HepG2 (cell line): ENCODE data around the gene CHRNB1. TPM values are rescaled to one million over a fixed set of nuclear protein-coding genes. Genes with fewer than 3 reads are reported as not detected.

Experiments
- ATAC-seq: fragments of 200-7000 bp; cut with Tn5 transposase; 3 replicates; pipeline ENCODE4 v1.9.1; 2020; ENCODE audit warnings: mild to moderate bottlenecking, moderate library complexity
- BruUV-seq: library from RNA; stranded (reverse); fragments of 400-500 nt; replicated peaks from 2 replicates; lab custom pipeline; 2021; lab: Mats Ljungman, UMichigan
- CTCF ChIA-PET: fragments of 300-600 bp; formaldehyde crosslinking; extraction: SDS; loops from one replicate; lab custom pipeline; 2021; ENCODE audit warnings: low total read pairs, inconsistent platforms, low intra/inter-chr PET ratio; lab: Yijun Ruan, JAX
- POLR2A ChIA-PET: fragments of 350-600 bp; sonication (Branson Sonifier 250); formaldehyde crosslinking; loops from one replicate; lab custom pipeline; 2020; ENCODE audit warnings: antibody characterized with exemption, inconsistent platforms; lab: Yijun Ruan, JAX
- DNase-seq: peaks from one replicate; pipeline ENCODE4 v3.0.0-alpha.2; 2015; ENCODE audit warnings: low spot score
- FAIRE-seq: peaks from 3 replicates; lab custom pipeline; 2011; peaks lifted over from hg19 to GRCh38; lab: Jason Lieb, UNC
- H2AFZ ChIP-seq: one replicate; pipeline ENCODE4 v1.6.1; 2011; ENCODE audit warnings: low read length, inconsistent platforms
- H3K27ac ChIP-seq: fragments of 300-600 bp; 3 replicates; pipeline ENCODE4 v1.8.0; 2011; ENCODE audit warnings: mixed run types, mild to moderate bottlenecking, mixed read lengths, low read length, inconsistent platforms; ENCODE audit not compliant: insufficient read depth; ENCODE audit errors: extremely low read length
- H3K27me3 ChIP-seq, 2 experiments: fragments of 200-600 bp in 1 of 2; 2 replicates in 1 of 2; 3 replicates in 1 of 2; pipeline versions ENCODE4 v1.6.0 to v1.8.0; 2011; ENCODE audit warnings: low read length in 2 of 2, mild to moderate bottlenecking in 2 of 2, moderate library complexity in 2 of 2, inconsistent platforms in 1 of 2; ENCODE audit not compliant: insufficient read depth in 2 of 2, control insufficient read depth in 1 of 2
- H3K36me3 ChIP-seq, 2 experiments: fragments of 200-600 bp in 1 of 2; replicated peaks in 1 of 2; 2 replicates in 1 of 2; 3 replicates in 1 of 2; pipeline versions ENCODE4 v1.5.1 to v1.8.0; 2011; ENCODE audit warnings: low read length in 2 of 2, inconsistent platforms in 1 of 2; ENCODE audit not compliant: insufficient read depth in 2 of 2, control insufficient read depth in 1 of 2
- H3K4me1 ChIP-seq: 2 replicates; pipeline ENCODE4 v1.5.1; 2012; ENCODE audit warnings: low read length, inconsistent platforms; ENCODE audit not compliant: insufficient read depth
- H3K4me2 ChIP-seq: 2 replicates; pipeline ENCODE4 v1.6.0; 2011; ENCODE audit warnings: low read depth, low read length, inconsistent platforms
- H3K4me3 ChIP-seq, 3 experiments: fragments of 200-600 bp in 1 of 3; sonication (generic), shearing (Covaris generic) in 1 of 3; replicated peaks in 1 of 3; 2 replicates each; pipeline ENCODE4 v1.5.1; 2011 to 2016; ENCODE audit warnings: low read length in 3 of 3, inconsistent platforms in 2 of 3, low read depth in 2 of 3, mild to moderate bottlenecking in 2 of 3, control low read depth in 1 of 3, mixed read lengths in 1 of 3; ENCODE audit not compliant: insufficient read depth in 1 of 3
- H3K79me2 ChIP-seq: one replicate; pipeline ENCODE4 v1.6.1; 2011; ENCODE audit warnings: low read length, inconsistent platforms; ENCODE audit not compliant: insufficient read depth
- H3K9ac ChIP-seq: 2 replicates; pipeline ENCODE4 v1.6.0; 2011; ENCODE audit warnings: mild to moderate bottlenecking, low read depth, low read length, inconsistent platforms; ENCODE audit not compliant: insufficient read depth
- H3K9me3 ChIP-seq: 2 replicates; pipeline ENCODE4 v1.5.1; 2012; ENCODE audit warnings: mild to moderate bottlenecking, low read length
- H4K20me1 ChIP-seq: 2 replicates; pipeline ENCODE4 v1.6.0; 2011; ENCODE audit warnings: inconsistent platforms, mild to moderate bottlenecking, low read length, moderate library complexity; ENCODE audit not compliant: insufficient read depth
- ARNTL ChIP-seq: sonication (generic); formaldehyde crosslinking; IDR thresholded peaks from 2 replicates; pipeline ENCODE4 v1.4.0; 2020; ENCODE audit warnings: mild to moderate bottlenecking, missing genetic modification reagents
- FOXO4 ChIP-seq: sonication (generic); formaldehyde crosslinking; conservative IDR thresholded peaks from 2 replicates; pipeline ENCODE4 v1.8.1; 2023; ENCODE audit warnings: missing genetic modification reagents
- HNRNPLL ChIP-seq: fragments of 200-400 bp; formaldehyde crosslinking; IDR thresholded peaks from 2 replicates; pipeline ENCODE4 v1.6.1; 2017; ENCODE audit warnings: mild to moderate bottlenecking, low read depth, low read length; ENCODE audit not compliant: poor library complexity, severe bottlenecking
- IKZF4 ChIP-seq: sonication (generic); formaldehyde crosslinking; IDR thresholded peaks from 2 replicates; pipeline ENCODE4 v1.5.1; 2020; ENCODE audit warnings: borderline replicate concordance, mild to moderate bottlenecking, low read depth, missing genetic modification reagents; ENCODE audit errors: not compliant biosample characterization
- MAFG ChIP-seq: sonication (generic); formaldehyde crosslinking; IDR thresholded peaks from 2 replicates; pipeline ENCODE4 v1.5.1; 2020; ENCODE audit warnings: mild to moderate bottlenecking, missing genetic modification reagents
- NFYB ChIP-seq: sonication (generic); formaldehyde crosslinking; IDR thresholded peaks from 2 replicates; pipeline ENCODE4 v1.4.0; 2020; ENCODE audit warnings: missing genetic modification reagents
- POGK ChIP-seq: sonication (generic); formaldehyde crosslinking; conservative IDR thresholded peaks from 2 replicates; pipeline ENCODE4 v1.8.0; 2022; ENCODE audit warnings: mild to moderate bottlenecking, moderate library complexity, missing genetic modification reagents
- ZBTB7A ChIP-seq: sonication (generic); formaldehyde crosslinking; IDR thresholded peaks from 2 replicates; pipeline ENCODE4 v1.8.0; 2022; ENCODE audit warnings: mild to moderate bottlenecking, missing genetic modification reagents
- ZMAT3 ChIP-seq: sonication (generic); formaldehyde crosslinking; conservative IDR thresholded peaks from 2 replicates; pipeline ENCODE4 v1.7.0; 2021; ENCODE audit warnings: missing genetic modification reagents
- ZNF687 ChIP-seq: sonication (generic); formaldehyde crosslinking; IDR thresholded peaks from 2 replicates; pipeline ENCODE4 v1.5.1; 2020; ENCODE audit warnings: mild to moderate bottlenecking, missing genetic modification reagents, moderate library complexity
- ZNF766 ChIP-seq: sonication (generic); formaldehyde crosslinking; IDR thresholded peaks from 2 replicates; pipeline ENCODE4 v1.5.0; 2020; ENCODE audit warnings: missing genetic modification reagents, borderline replicate concordance
- WGBS: methylation state at CpG from one replicate; pipeline ENCODE4 v1.1.6; 2017; ENCODE audit warnings: low lambda C conversion rate; 5-methylcytosine and 5-hydroxymethylcytosine counted together
- in situ Hi-C: cut with HindIII; loops from 2 replicates; pipeline ENCODE4 v1.10.0; 2017; ENCODE audit warnings: low pct_unique_long_range_greater_than_20kb; ENCODE audit not compliant: extremely low pct_ligation_motif_present
- intact Hi-C: fragments of 100-400 bp; cut with micrococcal nuclease; formaldehyde crosslinking; loops from one replicate; pipeline ENCODE4 v1.10.0; 2022; ENCODE audit not compliant: unreplicated experiment
- polyA plus RNA-seq, 8 experiments: library from polyadenylated mRNA; depleted of rRNA in 3 of 8; stranded (reverse) in 7 of 8; unstranded in 1 of 8; fragments of >200 nt; fragmentation: Illumina TruSeq in 4 of 8; extraction: Trizol in 4 of 8; gene quantifications; 2 replicates each; pipeline versions ENCODE4 v1.2.1 to v1.2.3, GENCODE V29; 2011 to 2016; ENCODE audit warnings: low read depth in 4 of 8, missing spikeins in 1 of 8, mixed read lengths in 1 of 8; ENCODE audit not compliant: insufficient read depth in 1 of 8
- total RNA-seq, 5 experiments: library from RNA; depleted of rRNA; stranded (reverse); fragments of >200 nt; fragmentation: Illumina TruSeq; extraction: Trizol; gene quantifications; 2 replicates each; pipeline ENCODE4 v1.2.3, GENCODE V29; 2016; ENCODE audit warnings: low read depth in 1 of 5

The CHRNB1 gene
- total and polyA plus RNA-seq, 2 of the 13 experiments (the other 11 are each of a cell fraction or from before 2014, with no cell fraction given): 5.4 to 33.7 TPM

GRCh38 chr17:7427549-7427948, 17.3 kb upstream of the CHRNB1 start:
- ChIA-PET CTCF (no interaction called here), POLR2A (interaction anchor here (1.2 kb wide), 1 partner anchor 24 kb away, joined by 3 read pairs; no protein-coding TSS in a partner anchor)
- WGBS: 49% methylated on average over 2 of the region's 7 CpGs
- FAIRE-seq (no peak), DNase-seq (no peak), ATAC-seq (peak; percentile 19; the same call in 1 of the 3 replicates)
- Histone ChIP-seq H3K36me3 (no peaks in the 10 kb centered on the region), H3K4me3 (no peak overlapping the region; a peak in 1 of 6 replicates), H3K27me3 (peaks cover 2 to 3% of the 10 kb centered on the region in 2 experiments; a peak in 3 of 5 replicates), H3K9ac (no peak overlapping the region), H3K27ac (no peak overlapping the region), H3K4me2 (0 out of 2 replicates have a peak overlapping the region, but pooled peaks have one; percentile 11), H3K9me3 (no peaks in the 10 kb centered on the region), H2AFZ (no peak overlapping the region), H3K4me1 (peaks cover 8% of the 10 kb centered on the region), H4K20me1 (no peaks in the 10 kb centered on the region), H3K79me2 (no peaks in the 10 kb centered on the region)
- BruUV-seq: no TSS peak
- in situ Hi-C loops (no loop called here), intact Hi-C loops (no loop called here)
- no peak for TF ChIP-seq IKZF4 (CRISPR knock-in tag)
- TF ChIP-seq ZNF687 (CRISPR knock-in tag): peak; percentile 40

- H3K9me3 ChIP-seq: no peaks in the 10 kb centered on the region
- no peaks in the 10 kb centered on the region for H3K36me3 ChIP-seq
- peaks cover 2 to 3% of the 10 kb centered on the region in 2 experiments; a peak in 3 of 5 replicates for H3K27me3 ChIP-seq
- no peaks in the 10 kb centered on the region for H3K79me2 ChIP-seq
- H4K20me1 ChIP-seq: no peaks in the 10 kb centered on the region
- ChIA-PET CTCF (no interaction called here), POLR2A (no interaction called here)
- in situ Hi-C loops (no loop called here), intact Hi-C loops (no loop called here)
- WGBS: 7% methylated on average over 4 of the region's 5 CpGs
- no peak for DNase-seq
- H3K9ac ChIP-seq: no peak within 1 kb of the TSS
- no TSS peak for BruUV-seq
- no peak for ATAC-seq
- H3K4me2 ChIP-seq: no peak within 1 kb of the TSS
- peaks cover 8% of the 10 kb centered on the region for H3K4me1 ChIP-seq
- no peak for FAIRE-seq
- no peak within 1 kb of the TSS for H2AFZ ChIP-seq
- no peak within 1 kb of the TSS for H3K4me3 ChIP-seq
- no peak within 1 kb of the TSS for H3K27ac ChIP-seq
- TF ChIP-seq NFYB (CRISPR knock-in tag) (no peak), ZNF766 (CRISPR knock-in tag) (no peak), MAFG (CRISPR knock-in tag) (no peak), HNRNPLL (no peak), ARNTL (CRISPR knock-in tag) (no peak), FOXO4 (CRISPR knock-in tag) (no peak), ZMAT3 (CRISPR knock-in tag) (no peak), POGK (no peak), ZBTB7A (CRISPR knock-in tag) (no peak)
These were observed 16.3 kb upstream of the CHRNB1 start, which contains the start of gene SPEM3 for GRCh38 chr17:7428557-7428956. Gene SPEM3, plus strand, starts transcription at chr17:7428857. Its CDS starts 46 bp downstream, at chr17:7428903.
